AG09319 (cell line): ENCODE data around the gene IGIP.
A peak's percentile ranks its signal among the peaks of the same experiment; 100 is the strongest.

ENCODE experiments used
- DNase-seq: peaks from one replicate; pipeline ENCODE4 v3.0.0-alpha.2; 2010; ENCODE audit warnings: low read depth; ENCODE audit errors: extremely low read depth
- TF ChIP-seq, protein P1 (sequence below): IDR thresholded peaks from 2 replicates; pipeline ENCODE4 v1.5.1; 2011; ENCODE audit warnings: low read depth, mild to moderate bottlenecking, inconsistent platforms, low read length, moderate library complexity

Gene IGIP

DNA sequence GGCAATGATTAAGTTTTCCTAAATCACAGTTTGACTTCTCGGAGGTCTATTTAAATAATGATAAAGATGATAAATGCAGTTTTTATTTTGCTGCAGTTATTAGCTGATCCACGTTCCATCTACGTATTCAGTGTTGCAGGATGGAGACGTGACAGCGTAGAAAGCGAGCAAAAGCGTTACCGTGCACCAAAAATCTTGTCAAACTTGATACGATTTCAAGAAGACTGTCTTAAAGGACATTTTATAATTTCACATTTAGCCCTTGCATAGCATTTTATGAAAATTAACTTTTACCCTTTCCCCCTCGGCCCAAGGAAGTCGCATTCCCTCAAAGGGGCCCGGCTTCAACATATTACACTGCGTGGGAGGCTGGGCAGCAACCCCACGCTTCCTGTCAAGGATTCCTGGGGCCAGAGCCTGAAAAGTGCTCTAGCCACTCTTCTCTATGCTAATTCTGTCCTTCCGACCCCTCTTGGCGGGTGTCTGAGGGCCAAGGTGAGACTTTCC, 18.9 kb upstream of the IGIP start:
- TF ChIP-seq, protein P1, sequence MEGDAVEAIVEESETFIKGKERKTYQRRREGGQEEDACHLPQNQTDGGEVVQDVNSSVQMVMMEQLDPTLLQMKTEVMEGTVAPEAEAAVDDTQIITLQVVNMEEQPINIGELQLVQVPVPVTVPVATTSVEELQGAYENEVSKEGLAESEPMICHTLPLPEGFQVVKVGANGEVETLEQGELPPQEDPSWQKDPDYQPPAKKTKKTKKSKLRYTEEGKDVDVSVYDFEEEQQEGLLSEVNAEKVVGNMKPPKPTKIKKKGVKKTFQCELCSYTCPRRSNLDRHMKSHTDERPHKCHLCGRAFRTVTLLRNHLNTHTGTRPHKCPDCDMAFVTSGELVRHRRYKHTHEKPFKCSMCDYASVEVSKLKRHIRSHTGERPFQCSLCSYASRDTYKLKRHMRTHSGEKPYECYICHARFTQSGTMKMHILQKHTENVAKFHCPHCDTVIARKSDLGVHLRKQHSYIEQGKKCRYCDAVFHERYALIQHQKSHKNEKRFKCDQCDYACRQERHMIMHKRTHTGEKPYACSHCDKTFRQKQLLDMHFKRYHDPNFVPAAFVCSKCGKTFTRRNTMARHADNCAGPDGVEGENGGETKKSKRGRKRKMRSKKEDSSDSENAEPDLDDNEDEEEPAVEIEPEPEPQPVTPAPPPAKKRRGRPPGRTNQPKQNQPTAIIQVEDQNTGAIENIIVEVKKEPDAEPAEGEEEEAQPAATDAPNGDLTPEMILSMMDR: no peak
- DNase-seq: no peak

DNA sequence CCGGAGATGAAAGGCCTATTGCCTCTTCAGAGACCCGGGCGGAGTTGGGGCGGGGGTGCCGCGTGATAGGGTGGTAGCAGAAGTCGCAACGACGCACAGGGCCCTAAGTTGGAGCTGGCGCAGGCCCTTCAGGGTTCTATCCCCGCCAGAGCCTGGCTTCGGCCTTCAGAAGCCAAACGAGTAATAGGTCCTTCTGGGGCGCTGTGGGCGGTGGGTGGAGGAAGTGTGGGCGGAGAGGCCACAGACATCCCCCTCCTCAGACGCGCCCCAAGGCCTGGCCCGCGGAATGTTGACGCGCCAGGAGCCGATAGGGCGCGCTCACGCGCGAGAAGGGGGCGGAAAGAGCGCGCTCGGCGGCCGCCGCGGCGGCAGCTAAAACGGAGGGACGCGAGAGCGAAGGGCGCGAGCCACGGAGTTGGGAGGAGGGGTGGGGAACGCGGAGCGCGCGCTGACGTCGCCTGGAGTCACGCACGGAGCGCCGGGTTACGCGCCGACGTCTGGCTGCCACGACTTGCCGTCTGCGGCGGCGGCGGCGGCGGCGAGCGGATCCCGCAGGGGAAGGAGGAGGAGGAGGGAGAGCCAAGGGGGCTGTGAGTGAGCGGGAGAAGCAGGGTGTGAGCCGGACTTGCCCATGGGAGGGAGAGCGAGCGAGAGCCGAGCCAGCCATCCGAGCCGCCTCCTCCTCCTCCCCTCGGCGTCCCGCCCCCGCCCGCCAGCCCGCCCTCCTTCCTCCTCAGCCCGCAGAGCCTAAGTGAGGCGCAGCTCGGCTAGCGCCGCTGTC, 18.2 kb upstream of the IGIP start:
- TF ChIP-seq, protein P1: no peak; the same call in none of the 2 replicates
- DNase-seq: peak; percentile 79

DNA sequence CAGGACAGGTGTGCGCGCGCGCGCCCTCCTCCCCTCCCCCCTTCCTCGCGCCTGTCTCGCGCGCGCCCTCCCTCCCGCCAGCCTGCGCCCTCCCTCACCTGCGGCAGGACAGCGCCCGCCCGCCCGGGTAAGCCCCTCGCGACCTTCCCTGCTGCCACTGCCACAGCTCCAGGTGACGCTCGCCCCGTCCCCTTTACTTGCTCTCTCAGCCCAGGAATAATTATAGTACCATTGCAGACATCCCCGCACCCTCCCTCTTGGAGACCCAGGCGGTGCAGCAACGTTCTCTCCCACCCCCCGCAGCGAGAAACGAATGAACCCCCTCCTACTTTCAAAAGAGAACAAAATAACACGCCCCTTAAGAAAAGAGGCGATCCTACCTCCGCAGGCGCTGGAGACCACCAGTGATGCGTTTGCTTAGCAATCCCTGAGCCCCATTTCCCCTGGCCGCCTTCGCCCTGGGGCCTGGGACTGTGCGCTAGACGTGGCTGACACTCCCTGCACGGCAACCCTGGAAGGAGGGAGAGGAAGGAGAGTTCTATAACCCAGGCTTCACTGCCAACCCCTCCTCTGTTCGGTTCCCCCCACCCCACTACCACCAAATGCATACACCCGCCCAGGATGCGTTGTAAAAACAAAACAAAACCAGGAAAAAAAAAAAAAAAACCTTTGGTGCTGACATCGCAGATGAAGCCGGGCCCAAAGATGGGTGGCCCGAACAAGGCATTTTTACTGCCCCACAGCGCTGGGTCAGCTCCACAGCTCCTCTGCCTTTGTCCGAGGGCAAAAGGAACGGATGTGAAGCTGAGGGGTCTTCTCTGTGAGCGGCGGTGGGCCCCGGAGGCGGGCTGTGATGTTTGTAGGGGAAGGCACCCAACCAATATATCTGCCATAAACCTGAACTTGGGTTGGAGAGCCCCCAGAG, 17.4 kb upstream of the IGIP start:
- TF ChIP-seq, protein P1: no peak
- DNase-seq: no peak

DNA sequence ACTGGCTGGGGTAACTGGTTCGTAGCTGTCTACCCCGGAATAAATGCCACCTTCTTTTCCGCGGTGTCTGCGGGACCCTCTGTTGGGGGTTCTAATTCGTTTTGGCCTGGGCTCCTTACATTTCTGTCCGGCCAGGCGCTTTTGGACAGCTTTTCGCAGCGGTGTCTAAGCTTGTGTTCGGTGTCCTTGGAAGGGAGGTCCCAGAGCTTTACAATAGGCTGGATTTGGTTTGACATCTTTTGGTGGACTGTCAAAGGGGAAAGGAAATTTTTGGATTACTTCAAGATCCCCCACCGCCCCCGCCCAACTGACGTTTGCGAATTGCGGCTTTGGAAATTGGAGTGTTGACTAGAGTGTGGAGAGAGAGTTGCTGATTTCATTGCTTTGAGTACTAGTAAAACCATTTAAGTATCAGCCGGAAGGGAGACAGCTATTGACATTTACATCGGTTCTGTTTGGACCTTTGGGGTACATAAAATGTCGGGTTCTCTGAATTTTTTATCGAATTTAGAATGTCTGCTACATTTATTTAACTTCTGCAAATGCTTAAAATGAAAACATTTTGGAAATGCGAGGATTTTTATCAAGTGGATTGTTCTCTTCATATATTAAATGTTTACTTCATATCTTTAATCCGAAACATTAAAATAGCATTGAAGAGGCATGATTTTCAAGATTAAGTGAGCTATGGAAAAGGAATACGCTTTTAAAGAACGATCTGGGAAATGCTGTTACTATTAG, 16.5 kb upstream of the IGIP start:
- TF ChIP-seq, protein P1: no peak
- no peak for DNase-seq

DNA sequence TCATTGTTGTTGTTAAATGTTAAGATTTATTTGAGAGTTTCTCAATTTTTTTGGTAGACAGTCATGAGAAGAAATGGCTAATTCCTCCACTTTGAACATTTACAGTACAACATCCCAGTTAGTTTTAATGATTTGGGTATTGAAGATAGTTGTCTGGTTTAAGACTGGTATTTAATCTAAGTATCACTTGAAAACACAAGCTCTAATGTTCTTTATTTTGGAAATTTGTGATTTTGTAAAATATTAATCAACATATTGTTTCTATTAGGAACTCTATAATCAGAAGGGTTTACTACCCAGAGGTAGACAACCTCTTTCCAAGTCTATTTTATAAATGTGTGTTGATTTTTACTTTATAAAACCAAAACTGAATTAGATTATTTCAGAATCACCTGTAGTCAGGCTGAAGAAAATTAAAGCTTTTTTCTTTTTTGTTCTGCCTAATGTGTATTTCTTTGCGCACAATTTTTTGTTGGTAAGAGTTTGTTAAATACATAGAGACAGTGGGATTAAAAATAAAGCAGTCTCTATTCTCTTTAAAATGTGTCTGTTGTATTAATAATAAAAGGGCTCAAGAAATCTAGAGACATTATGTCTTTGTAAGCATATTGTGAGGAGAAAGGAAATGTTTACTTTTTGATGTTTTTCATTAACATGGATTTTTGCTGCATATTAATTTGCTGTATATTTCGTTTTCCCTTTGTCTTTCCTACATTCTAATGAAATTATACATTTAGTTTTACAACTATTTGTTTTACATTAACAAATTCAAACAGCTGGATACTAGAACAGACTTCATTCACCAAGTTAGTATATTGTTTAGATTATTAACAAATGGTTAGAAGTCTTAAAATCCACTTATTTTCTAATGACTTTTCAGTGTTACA, 15.7 kb upstream of the IGIP start:
- TF ChIP-seq, protein P1: no peak
- DNase-seq: no peak

DNA sequence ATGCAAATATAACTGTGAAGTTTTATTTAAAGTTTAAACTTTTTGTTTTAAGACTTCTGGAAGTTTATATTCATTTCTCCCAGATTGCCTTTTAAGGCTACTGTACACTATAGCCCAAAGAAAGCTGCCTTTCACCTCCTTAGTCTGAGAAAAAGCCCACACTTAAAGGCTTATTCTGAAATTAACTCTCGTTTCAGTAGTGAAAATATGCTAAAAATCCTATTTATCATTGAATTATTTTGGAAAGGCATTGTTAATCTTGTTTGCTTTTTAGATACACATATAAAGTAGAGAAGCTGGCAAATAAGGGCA, 15.1 kb upstream of the IGIP start:
- no peak for DNase-seq
- TF ChIP-seq, protein P1: no peak
